Anterior cingulate cortex (tissue), 58 donors: Measurements from ENCODE around the gene WDR77.
A peak's percentile ranks its signal among the peaks of the same experiment; 100 is the strongest.

ENCODE experiments used
- DNase-seq, 58 donors: peaks; one replicate each; lab custom pipeline; 2025; lab: John Stamatoyannopoulos, UW

WDR77 gene

GRCh38 chr1:111470596-111470995, 21.5 kb upstream of the WDR77 start:
- DNase-seq, result no peak

DNA sequence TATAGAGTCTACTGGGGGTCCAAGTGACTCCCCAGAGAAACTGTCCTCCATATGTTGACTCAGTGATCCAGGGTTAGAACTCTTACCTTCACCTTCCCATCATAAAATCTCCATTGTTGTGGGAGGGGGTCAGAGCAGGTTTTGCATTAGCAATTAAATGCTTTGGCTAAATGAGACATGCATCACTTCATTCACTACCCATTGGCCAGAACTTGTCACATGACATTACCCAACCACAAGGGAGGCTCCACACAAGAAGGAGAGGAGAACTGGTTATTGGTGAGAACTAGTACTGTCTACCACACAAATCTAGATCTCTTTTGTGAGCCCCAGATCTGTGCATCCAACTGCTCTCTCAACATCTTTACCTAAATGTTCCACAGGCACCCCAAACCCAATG, 20.5 kb upstream of the WDR77 start:
- DNase-seq, result no peak

DNA sequence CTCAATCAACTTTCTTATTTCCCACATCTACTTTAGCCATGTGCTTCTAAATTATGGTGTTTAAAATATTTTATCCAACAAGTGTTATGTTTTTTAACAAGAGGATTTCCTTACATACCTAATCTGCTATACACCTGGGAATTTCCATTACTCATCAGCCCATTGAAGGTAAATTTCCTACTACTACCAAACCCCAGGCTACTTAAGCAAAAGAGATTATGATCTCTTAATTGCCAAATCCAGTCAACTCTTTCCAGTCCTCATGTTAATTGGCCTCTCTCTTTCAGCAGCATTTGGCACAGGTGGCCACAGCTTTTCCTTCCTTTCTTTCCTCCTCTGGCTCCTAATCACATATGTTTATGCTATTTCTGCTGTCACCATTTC, 19.7 kb upstream of the WDR77 start:
- DNase-seq, result no peak

DNA sequence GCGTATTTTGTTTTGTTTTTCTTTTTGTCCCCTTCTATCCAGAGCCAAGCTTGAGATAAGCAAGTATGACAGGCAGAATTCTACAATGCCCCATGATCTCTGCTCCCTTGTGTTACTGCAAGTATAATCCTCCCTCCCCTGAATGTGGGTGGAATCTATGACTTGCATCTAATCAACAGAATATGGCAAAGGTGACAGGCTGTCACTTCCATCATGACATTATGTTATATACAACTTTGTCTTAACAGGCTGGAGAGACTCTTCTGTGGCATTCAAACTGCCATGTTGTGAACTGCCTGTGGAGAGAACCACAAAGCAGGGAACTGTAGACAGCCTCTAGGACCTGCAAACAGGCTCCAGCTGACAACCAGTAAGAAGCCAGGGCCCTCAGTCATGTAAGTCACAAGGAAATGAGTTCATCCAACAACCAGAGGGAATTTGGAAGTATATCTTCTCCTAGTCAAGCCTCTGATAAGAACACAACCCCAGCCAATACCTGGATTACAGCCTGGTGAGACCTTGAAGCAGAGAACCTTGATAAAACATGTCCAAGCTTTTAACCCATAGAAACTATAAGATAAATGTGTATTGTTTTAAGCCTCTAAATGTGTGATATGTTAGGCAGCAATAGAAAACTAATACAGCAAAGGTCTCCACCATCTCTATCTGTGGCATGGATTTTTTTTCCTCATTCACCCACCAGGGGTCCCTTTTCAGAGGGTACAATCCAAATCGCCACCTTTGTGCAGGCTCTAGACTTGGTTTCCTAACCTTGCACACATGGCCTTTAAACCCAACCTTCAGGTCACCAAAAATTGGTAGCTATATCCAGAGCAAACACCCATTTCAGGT, 19.0 kb upstream of the WDR77 start:
- DNase-seq, result no peak

DNA sequence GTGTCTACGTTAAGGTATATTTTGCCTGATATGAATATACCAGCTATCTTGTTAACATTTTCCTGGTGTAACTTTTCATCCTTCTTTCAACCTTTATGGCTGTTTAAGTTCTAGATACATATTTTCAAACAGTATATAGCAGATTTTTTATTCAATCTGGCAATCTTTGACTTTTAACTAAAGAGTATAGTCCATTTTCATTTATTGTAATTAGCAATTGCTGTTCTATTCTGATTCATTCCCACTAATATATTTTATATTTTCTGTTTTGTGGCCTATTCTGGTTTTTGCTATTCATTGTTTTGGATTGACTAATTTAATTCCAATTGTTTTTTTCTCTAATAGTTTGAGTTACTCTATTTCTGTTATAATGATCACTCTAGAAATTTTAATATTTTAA, 17.4 kb upstream of the WDR77 start:
- DNase-seq, result no peak

- DNase-seq, result no peak
Observed at GRCh38 chr1:111465754-111466153, 16.7 kb upstream of the WDR77 start.

GRCh38 chr1:111463029-111463683, 14.1 kb upstream of the WDR77 start:
- no peak for DNase-seq

DNA sequence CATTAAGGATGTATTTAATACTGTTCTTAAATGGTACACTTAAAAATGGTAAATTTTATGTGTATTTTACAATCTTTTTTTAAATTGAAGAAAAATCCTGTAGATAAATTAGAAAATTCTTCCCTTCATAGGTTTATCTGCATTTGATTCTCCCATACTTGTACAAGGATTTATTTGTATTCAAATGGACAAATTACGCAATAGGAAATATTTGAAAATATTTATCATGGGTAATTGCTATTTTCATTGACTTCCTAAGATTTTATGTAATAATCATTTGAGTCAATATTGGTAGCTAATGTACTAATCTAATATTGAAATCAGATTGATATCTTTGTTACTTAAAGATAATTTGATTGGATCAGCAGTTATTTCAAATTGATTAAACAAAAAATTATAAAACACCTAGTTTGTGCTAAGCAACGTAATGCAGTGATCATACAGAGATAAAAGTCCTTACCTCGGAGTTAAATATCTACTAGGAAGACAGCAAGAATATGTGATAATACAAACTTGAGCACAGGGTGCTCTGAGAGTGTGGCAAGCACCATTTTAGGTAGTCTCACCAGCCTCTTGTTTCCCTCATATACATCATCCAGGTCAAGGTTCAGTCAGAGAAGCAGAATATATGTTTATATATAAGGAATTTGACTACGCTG, 13.4 kb upstream of the WDR77 start:
- no peak for DNase-seq

- DNase-seq, result no peak
Observed at GRCh38 chr1:111461765-111462164, 12.7 kb upstream of the WDR77 start.

DNA sequence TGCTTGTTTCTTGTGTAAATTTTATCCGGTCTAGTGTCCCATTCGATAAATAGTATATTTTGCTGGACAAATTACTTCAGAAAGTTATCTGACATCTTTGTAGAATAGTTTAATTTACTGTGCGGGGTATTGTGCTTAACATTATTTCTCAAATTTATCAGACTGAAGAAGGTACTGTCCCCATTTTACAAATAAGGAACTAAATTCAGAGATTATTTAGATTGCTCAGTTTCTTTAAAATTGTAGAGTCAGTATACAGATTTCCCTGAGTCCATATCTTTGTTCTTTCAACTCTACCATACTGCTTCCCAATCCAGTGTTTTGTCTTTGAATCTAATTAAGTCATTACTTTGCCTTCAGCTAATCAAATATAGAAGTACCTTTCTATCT, 6.6 kb upstream of the WDR77 start:
- DNase-seq, result no peak

GRCh38 chr1:111454859-111455641, 6.0 kb upstream of the WDR77 start:
- DNase-seq, result no peak

DNA sequence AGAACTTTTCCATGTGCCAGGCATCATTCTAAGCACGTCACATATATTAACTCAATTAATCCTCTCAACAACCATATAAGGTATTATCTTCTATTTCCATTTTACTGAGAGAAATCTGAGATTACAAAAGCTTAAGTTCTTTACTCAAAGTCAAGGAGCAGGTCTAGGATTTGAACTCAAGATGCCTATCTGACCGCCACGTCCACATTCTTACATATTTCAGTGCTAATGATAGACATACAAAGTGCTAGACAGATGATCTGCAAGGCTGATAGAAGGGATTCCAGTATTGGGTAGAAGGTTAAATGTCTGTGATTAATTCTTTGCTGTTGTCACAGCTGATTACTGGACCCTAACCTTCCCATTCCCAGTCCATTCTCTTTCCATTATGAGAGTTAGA, 4.7 kb upstream of the WDR77 start:
- no peak for DNase-seq

GRCh38 chr1:111452581-111452980, 3.5 kb upstream of the WDR77 start:
- DNase-seq, result no peak

GRCh38 chr1:111450185-111450584, 1.1 kb upstream of the WDR77 start:
- DNase-seq, result no peak

GRCh38 chr1:111449703-111450017, 604 bp upstream of the WDR77 start:
- DNase-seq, result no peak

DNA sequence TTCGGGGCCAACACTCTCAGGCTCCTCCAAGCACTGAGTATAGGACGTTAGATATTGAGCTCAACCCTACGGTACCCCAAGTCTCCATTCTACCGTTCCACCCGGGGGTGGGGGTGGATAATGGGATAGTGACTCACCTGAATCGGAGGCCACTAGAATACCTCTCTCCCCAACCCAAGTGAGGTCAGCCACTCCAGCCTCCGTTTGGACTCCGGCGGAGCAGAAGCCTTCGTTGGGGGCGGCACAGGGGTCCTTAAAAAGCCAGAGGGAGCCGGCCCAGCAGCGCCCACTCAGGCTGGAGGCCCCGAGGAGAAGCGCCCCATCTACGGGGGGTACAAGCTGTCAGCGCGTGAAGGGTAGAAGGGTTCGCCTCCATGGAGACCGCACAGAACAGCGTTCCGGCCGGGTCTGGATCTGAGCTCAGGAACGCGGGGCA, 556 bp downstream of the WDR77 start:
- DNase-seq, result peak in 2 of 58 donors; percentile 27 to 44

DNA sequence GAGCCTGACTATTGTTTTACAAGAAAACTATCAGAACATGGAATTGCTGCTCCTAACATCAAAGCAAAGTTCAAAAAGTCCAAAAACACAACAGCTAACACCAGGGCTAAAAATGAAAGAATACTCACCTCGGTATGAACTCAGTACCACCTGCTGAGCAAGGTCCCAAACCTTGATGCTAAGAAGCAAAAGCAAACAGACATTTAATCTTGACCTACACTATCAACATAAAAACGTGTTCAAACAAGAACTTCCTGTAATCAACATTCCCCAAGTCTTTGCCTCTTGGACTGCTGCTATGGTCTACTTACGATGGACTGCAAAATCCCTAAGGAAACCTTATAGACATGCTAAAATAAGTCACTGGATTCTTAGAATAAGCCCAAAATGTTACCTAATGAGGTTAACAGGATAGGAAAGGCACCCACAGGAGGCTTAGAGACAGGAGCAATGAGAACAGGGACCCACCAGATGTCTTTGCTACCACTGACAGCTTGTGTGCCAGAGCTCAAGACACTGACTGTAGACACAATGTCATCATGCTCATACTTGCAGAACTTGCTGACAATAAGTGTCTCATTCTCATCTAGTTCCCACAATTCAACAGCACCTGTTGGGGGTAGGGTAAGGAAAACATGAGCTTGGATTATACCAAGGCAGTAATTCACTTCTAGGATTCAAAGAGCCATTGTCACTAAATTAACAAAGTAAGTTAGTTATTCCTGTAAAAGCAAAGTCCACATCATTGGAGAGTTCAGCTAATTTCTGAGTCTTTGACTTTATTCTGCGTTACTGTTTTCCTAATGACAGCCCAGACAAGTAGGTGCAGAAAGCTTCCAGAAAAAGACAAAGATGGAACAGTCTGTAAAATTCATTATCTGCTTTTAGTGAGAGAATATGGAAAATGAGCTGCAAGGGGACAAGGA, 1.8 kb downstream of the WDR77 start:
- DNase-seq, result no peak

DNA sequence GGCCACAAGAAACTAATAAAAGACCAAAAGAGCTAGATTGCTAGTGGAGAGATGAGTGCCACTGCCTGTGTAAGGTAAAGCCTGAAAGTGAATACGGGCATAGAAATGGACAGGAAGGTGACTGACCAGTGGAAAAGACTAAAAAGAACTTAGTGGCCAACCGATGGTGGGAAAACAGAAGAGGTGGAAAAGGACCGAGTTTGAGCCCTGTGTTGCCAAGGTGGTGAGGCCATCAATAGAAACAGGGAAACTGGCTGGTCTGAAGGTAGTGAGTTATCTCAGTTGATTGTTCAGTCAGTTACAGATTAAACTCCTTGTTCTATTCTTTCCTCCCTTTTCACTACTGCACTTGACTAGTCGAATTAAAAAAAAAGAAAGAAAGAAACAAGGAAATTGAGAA, 2.5 kb downstream of the WDR77 start:
- DNase-seq, result no peak

- DNase-seq, result no peak
Observed at GRCh38 chr1:111444031-111444430, 5.0 kb downstream of the WDR77 start.

DNA sequence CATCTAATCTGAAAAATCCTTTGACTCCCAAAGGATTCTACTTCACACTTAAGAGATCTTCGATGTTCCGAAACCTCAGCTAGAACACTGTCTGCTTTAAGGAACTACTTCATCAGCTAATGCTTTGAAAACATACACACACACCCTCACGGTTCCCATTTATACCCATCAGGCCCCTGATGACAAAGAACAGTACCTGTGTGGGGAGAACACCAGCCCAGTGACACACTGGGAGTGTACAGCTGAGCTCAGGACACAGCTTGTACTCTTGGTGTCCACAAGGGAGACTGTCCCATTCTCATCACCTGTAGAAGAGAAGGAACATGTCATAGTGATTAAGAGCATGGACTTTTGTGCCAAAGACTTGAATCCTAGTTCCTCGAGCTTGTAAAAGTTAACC, 6.6 kb downstream of the WDR77 start:
- no peak for DNase-seq
